OCI-LY1 (cell line): ENCODE results near the gene EVI5L.

ENCODE experiments used
- H2AFZ ChIP-seq: fragments of 200-600 bp; sonication (generic), shearing (Covaris generic); 2 replicates; pipeline ENCODE4 v1.6.0; 2014; ENCODE audit warnings: antibody characterized with exemption, mild to moderate bottlenecking, low read length
- H3F3A ChIP-seq: fragments of 200-600 bp; sonication (generic), shearing (Covaris generic); 2 replicates; pipeline ENCODE4 v1.6.0; 2014; ENCODE audit warnings: mild to moderate bottlenecking, antibody characterized with exemption, low read length, moderate library complexity; ENCODE audit not compliant: insufficient read depth
- H3K27ac ChIP-seq: fragments of 200-600 bp; sonication (generic); 2 replicates; pipeline ENCODE4 v1.5.1; 2014; ENCODE audit warnings: low read length, mixed run types, mild to moderate bottlenecking, low read depth; ENCODE audit not compliant: poor library complexity, severe bottlenecking
- H3K27me3 ChIP-seq: fragments of 200-600 bp; sonication (generic); 2 replicates; pipeline ENCODE4 v1.6.0; 2014; ENCODE audit warnings: antibody characterized with exemption, mild to moderate bottlenecking, low read length, moderate library complexity; ENCODE audit not compliant: insufficient read depth
- H3K36me3 ChIP-seq: fragments of 200-600 bp; sonication (generic); 2 replicates; pipeline ENCODE4 v1.6.1; 2014; ENCODE audit warnings: mild to moderate bottlenecking, antibody characterized with exemption, low read length, moderate library complexity, mixed read lengths; ENCODE audit not compliant: insufficient read depth
- H3K4me1 ChIP-seq: fragments of 200-600 bp; sonication (generic); 2 replicates; pipeline ENCODE4 v1.5.1; 2014; ENCODE audit warnings: mild to moderate bottlenecking, low read length, moderate library complexity; ENCODE audit not compliant: insufficient read depth, severe bottlenecking
- H3K4me2 ChIP-seq: fragments of 200-600 bp; sonication (generic), shearing (Covaris generic); 2 replicates; pipeline ENCODE4 v1.6.1; 2014; ENCODE audit warnings: low read length
- H3K4me3 ChIP-seq: fragments of 200-600 bp; sonication (generic); 2 replicates; pipeline ENCODE4 v1.5.1; 2014; ENCODE audit warnings: low read length, low read depth, mild to moderate bottlenecking, mixed read lengths; ENCODE audit not compliant: poor library complexity, severe bottlenecking
- H3K79me2 ChIP-seq: fragments of 200-600 bp; shearing (Covaris generic); 2 replicates; pipeline ENCODE4 v1.6.1; 2016; ENCODE audit warnings: mixed run types, low read length, mixed read lengths; ENCODE audit not compliant: insufficient read depth
- H3K9ac ChIP-seq: fragments of 200-600 bp; sonication (generic), shearing (Covaris generic); 2 replicates; pipeline ENCODE4 v1.6.1; 2014; ENCODE audit warnings: mild to moderate bottlenecking, low read length, mixed read lengths
- H3K9me2 ChIP-seq: fragments of 200-600 bp; sonication (generic), shearing (Covaris generic); 2 replicates; pipeline ENCODE4 v1.6.1; 2014; ENCODE audit warnings: low read depth, mild to moderate bottlenecking, low read length, mixed read lengths
- H3K9me3 ChIP-seq: fragments of 200-600 bp; shearing (Covaris generic); 2 replicates; pipeline ENCODE4 v1.6.1; 2014; ENCODE audit warnings: low read length, mixed read lengths
- H4K20me1 ChIP-seq: fragments of 200-600 bp; sonication (generic), shearing (Covaris generic); 2 replicates; pipeline ENCODE4 v1.6.0; 2016; ENCODE audit warnings: mild to moderate bottlenecking, low read length; ENCODE audit not compliant: insufficient read depth
- EZH2 ChIP-seq: fragments of 200-600 bp; sonication (generic), shearing (Covaris generic); IDR thresholded peaks from 2 replicates; pipeline ENCODE4 v1.8.0; 2017; ENCODE audit warnings: borderline replicate concordance, mixed run types, mild to moderate bottlenecking, antibody characterized with exemption, low read length, moderate library complexity, mixed read lengths
- TF ChIP-seq, protein P1 (sequence below): fragments of 200-600 bp; sonication (generic), shearing (Covaris generic); IDR thresholded peaks from 2 replicates; pipeline ENCODE4 v1.5.1; 2017; ENCODE audit warnings: mild to moderate bottlenecking, antibody characterized with exemption, low read length, moderate library complexity, mixed read lengths

Gene EVI5L

DNA sequence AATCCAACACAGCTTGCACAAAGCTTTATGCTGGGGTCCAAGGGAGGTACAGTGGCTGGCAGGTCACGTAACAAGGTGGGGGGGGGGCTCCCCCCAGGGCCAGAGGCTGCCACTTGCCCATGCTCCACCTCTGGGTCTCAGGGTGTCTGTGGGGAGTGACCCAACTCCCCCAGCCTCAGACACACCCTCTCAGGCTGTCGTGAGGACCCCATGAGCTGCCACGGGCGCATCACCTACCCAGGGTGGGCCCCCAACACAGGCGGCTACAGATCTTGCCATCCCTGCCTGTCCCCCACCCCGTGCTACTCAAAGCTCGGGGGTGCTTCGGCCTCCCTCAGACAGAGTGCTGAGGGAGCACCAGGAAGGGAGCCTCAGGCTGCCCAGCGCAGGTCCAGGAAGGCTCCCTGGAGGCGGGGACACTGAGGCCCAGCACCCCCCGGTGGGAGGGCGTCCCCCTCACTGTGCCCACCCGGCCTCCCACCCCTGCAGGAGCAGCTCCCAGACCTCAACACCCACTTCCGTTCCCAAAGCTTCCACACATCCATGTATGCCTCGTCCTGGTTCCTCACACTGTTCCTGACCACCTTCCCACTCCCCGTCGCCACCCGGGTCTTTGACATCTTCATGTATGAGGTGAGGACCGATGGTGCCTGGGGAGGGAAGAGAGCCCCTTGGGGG, 21.1 kb downstream of the EVI5L start:
- Histone ChIP-seq H3K79me2 (no peaks in the 10 kb centered on the region), H3K9ac (no peak overlapping the region), H3K4me1 (no peaks in the 10 kb centered on the region), H3K9me2 (no peaks in the 10 kb centered on the region), H2AFZ (no peak overlapping the region), H3K4me2 (no peak overlapping the region), H3K9me3 (no peaks in the 10 kb centered on the region), H4K20me1 (no peaks in the 10 kb centered on the region), H3K27ac (no peak overlapping the region), H3K27me3 (0 out of 2 replicates have a peak, but pooled peaks cover 6% of the 10 kb centered on the region), H3F3A (no peaks in the 10 kb centered on the region), H3K36me3 (no peaks in the 10 kb centered on the region), H3K4me3 (no peak overlapping the region)
- TF ChIP-seq EZH2, result no peak
- TF ChIP-seq, protein P1, sequence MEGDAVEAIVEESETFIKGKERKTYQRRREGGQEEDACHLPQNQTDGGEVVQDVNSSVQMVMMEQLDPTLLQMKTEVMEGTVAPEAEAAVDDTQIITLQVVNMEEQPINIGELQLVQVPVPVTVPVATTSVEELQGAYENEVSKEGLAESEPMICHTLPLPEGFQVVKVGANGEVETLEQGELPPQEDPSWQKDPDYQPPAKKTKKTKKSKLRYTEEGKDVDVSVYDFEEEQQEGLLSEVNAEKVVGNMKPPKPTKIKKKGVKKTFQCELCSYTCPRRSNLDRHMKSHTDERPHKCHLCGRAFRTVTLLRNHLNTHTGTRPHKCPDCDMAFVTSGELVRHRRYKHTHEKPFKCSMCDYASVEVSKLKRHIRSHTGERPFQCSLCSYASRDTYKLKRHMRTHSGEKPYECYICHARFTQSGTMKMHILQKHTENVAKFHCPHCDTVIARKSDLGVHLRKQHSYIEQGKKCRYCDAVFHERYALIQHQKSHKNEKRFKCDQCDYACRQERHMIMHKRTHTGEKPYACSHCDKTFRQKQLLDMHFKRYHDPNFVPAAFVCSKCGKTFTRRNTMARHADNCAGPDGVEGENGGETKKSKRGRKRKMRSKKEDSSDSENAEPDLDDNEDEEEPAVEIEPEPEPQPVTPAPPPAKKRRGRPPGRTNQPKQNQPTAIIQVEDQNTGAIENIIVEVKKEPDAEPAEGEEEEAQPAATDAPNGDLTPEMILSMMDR, result no peak

DNA sequence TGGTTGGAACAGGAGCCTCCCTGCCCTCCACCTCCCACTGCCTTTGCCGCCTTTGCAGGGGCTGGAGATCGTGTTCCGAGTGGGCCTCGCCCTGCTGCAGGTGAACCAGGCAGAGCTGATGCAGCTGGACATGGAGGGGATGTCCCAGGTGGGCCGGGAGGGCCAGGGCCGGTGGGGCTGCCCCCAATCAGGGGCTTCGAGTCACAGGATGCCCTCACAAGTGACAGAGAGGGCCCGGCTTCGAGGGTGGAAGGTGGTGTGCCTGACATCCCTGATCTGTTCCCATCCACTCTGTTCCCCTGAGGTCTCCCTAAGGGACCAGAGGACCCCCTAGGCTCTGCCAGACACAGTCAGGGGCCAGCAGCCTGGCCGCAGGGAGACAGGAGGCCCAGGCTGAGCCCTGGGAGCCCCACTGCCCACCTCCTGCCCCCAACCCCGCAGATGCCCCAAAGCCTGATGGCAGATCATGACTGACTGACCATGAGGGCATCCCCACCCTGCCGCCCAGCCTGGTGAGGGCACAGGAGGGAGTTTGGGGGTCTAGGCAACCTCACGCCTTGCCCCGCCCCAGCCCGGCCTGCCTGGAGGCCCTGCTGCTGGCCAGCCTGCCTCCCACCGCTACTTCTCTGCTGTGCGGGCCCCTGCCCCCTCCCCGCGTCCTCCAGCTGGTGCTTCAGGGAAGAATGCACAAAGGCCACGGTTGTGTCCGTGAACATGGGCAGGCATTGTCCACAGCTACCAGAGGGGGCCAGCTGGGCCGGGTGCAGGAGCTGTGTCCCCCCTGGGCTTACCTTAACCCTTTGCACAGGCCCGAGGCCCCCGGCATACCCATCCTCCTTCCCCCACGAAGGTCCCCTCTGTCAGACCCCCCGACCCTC, 21.8 kb downstream of the EVI5L start:
- Histone ChIP-seq H3K4me3 (no peak overlapping the region), H4K20me1 (no peaks in the 10 kb centered on the region), H3K4me2 (no peak overlapping the region), H3K79me2 (no peaks in the 10 kb centered on the region), H3K9me2 (no peaks in the 10 kb centered on the region), H3K27me3 (peaks cover 10% of the 10 kb centered on the region; the same call in 1 of the 2 replicates), H3K9me3 (no peaks in the 10 kb centered on the region), H3F3A (no peaks in the 10 kb centered on the region), H2AFZ (no peak overlapping the region), H3K9ac (no peak overlapping the region), H3K36me3 (no peaks in the 10 kb centered on the region), H3K4me1 (no peaks in the 10 kb centered on the region), H3K27ac (no peak overlapping the region)
- TF ChIP-seq, protein P1, result no peak
- no peak for TF ChIP-seq EZH2

DNA sequence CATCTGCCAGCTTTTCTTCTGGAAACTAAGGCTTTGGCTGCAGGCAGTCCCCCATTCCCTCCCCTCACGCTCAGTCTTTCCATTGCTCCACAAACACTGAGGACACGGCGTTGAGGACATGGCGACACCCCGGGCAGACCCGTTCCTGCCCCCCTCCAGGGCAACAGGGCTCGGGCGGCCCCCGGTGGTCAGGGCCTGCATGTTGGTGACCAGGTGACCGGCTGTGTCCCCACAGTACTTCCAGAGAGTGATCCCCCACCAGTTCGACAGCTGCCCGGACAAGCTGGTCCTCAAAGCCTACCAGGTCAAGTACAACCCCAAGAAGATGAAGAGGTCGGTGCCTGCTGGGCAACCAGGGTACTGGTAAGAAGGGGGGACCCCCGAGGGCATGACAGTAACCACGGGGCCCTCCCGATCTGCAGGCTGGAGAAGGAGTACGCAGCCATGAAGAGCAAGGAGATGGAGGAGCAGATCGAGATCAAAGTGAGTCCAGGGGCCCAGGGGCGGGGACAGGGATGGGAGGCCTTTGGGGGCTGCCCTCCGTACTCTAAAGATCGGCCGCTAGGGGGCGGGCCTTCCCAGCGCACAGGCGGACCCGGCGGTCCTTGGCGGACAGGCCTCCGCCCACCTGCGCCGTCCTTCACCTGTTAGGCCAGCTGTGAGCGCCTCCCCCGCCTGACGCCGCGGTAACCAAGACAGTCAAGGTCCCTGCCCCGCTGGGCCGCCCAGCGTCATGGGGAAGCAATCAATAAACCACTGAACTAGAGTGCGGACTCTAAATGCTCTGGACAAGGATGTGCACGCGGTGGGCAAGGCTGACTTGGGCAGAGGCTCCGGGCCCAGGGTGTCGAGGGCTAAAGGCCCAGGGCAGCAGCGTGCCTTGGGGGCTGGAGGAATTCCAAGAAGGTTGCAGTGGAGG, 23.1 kb downstream of the EVI5L start:
- no peak overlapping the region for H2AFZ ChIP-seq

More for the DNA sequence above, 23.1 kb downstream of the EVI5L start:
- H3K9me2 ChIP-seq, result no peaks in the 10 kb centered on the region
- no peak overlapping the region for H3K27ac ChIP-seq
- no peak overlapping the region for H3K9ac ChIP-seq
- H3K27me3 ChIP-seq, result peaks cover 14% of the 10 kb centered on the region; the same call in 1 of the 2 replicates
- H3K4me1 ChIP-seq, result peaks cover 2% of the 10 kb centered on the region
- H3K9me3 ChIP-seq, result no peaks in the 10 kb centered on the region
- no peak overlapping the region for H3K4me3 ChIP-seq
- H4K20me1 ChIP-seq, result no peaks in the 10 kb centered on the region
- no peaks in the 10 kb centered on the region for H3K79me2 ChIP-seq
- no peak for TF ChIP-seq EZH2
- TF ChIP-seq, protein P1, result peak; percentile 85
- H3F3A ChIP-seq, result no peaks in the 10 kb centered on the region
- no peaks in the 10 kb centered on the region for H3K36me3 ChIP-seq
- H3K4me2 ChIP-seq, result no peak overlapping the region
